Lung (tissue), 12 donors: ENCODE measurements around the gene RPS6KA4. TPM values are rescaled to one million over a fixed set of nuclear protein-coding genes. Genes with fewer than 3 reads are reported as not detected.

ENCODE experiments used
- ATAC-seq: fragments of 200-7000 bp; cut with Tn5 transposase; one replicate; pipeline ENCODE4 v1.9.1; 2020; ENCODE audit warnings: moderate number of reproducible peaks; ENCODE audit not compliant: insufficient read depth, low FRiP score
- DNase-seq, 3 donors: peaks; one replicate each; pipeline ENCODE4 v3.0.0-alpha.2; 2013 to 2017
- H3K27ac ChIP-seq, 2 donors: one replicate each; pipeline ENCODE4 v1.5.1; 2013; ENCODE audit warnings: mild to moderate bottlenecking in 2 of 2, moderate library complexity in 2 of 2, control low read depth in 1 of 2, inconsistent platforms in 1 of 2, low read depth in 1 of 2, low read length in 1 of 2
- H3K27me3 ChIP-seq, 3 donors: one replicate each; pipeline ENCODE4 v1.5.1; 2013; ENCODE audit warnings: low read length in 2 of 3; ENCODE audit not compliant: control insufficient read depth in 3 of 3, insufficient read depth in 3 of 3
- H3K36me3 ChIP-seq, 4 donors: one replicate each; pipeline ENCODE4 v1.5.1; 2013; ENCODE audit warnings: low read length in 4 of 4, mild to moderate bottlenecking in 1 of 4, moderate library complexity in 1 of 4; ENCODE audit not compliant: control insufficient read depth in 4 of 4, insufficient read depth in 4 of 4
- H3K4me1 ChIP-seq, 5 donors: one replicate each; pipeline ENCODE4 v1.5.1; 2013; ENCODE audit warnings: low read length in 5 of 5, mild to moderate bottlenecking in 2 of 5, moderate library complexity in 1 of 5; ENCODE audit not compliant: control insufficient read depth in 5 of 5, insufficient read depth in 5 of 5
- H3K4me3 ChIP-seq: one replicate; pipeline ENCODE4 v1.5.1; 2013; ENCODE audit warnings: mild to moderate bottlenecking, control low read depth, moderate library complexity
- H3K9ac ChIP-seq, 2 donors: one replicate each; pipeline ENCODE4 v1.5.1; 2013; ENCODE audit warnings: low read length in 2 of 2, control low read depth in 1 of 2; ENCODE audit not compliant: insufficient read depth in 1 of 2
- H3K9me3 ChIP-seq, 4 donors: one replicate each; pipeline ENCODE4 v1.5.1; 2013; ENCODE audit warnings: low read length in 3 of 4, mild to moderate bottlenecking in 1 of 4, moderate library complexity in 1 of 4; ENCODE audit not compliant: control insufficient read depth in 4 of 4, insufficient read depth in 3 of 4
- WGBS, 2 donors: extraction: QIAGEN DNeasy Blood & Tissue Kit; methylation state at CpG; one replicate each; pipeline ENCODE4 v1.1.7; 2013; 5-methylcytosine and 5-hydroxymethylcytosine counted together
- polyA plus RNA-seq, 2 donors: library from polyadenylated mRNA; stranded (reverse); fragments of 200-250 nt; gene quantifications; one replicate each; pipeline ENCODE4 v1.2.1, GENCODE V29; 2013
- total RNA-seq, 2 donors: library from RNA; depleted of rRNA in 1 of 2; stranded (reverse); fragments of >200 nt in 1 of 2; gene quantifications; one replicate each; pipeline ENCODE4 v1.2.1, GENCODE V29; 2014 to 2021
- TF ChIP-seq, protein P1 (sequence below): IDR thresholded peaks from 2 replicates; pipeline ENCODE4 v1.5.1; 2012; ENCODE audit warnings: mild to moderate bottlenecking; ENCODE audit errors: control extremely low read depth, extremely low read depth
- donor health status: control.
- donor health status: control.
- donor health status: Bipolar disorder and iron deficiency.
- donor health status: healthy.
- donor health status: DM: yes; HTN: yes; CAD: no.

RPS6KA4 gene
- total and polyA plus RNA-seq, 4 donors = 25.3 to 53.8 (median 35.4) TPM

DNA sequence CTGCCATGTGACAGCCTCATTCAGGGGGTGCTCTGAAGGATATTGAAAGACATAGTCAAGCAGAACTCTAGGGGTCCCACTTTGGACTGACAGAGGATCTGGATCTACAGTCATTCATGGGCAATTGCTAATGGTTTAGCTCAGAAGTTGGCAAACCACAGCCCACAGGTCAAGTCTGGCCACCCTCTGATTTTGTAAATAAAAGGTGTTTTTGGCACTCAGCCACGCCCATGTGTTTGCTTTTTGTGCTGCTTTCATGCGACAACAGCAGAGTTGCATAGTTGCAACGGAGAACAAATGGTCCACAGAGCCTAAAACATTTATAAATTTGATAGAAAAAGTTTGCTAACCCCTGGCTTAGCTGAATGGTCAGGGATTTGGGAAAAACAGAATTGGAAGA, 41.7 kb downstream of the RPS6KA4 start:
- ATAC-seq (no peak), DNase-seq (no peak)
- H3K36me3 ChIP-seq = no peaks in the 10 kb centered on the region
- no peak overlapping the region for H3K27ac ChIP-seq
- no peak overlapping the region for H3K9ac ChIP-seq
- H3K4me1 ChIP-seq = peaks cover 0 to 10% (median 5%) of the 10 kb centered on the region in 5 donors
- H3K27me3 ChIP-seq = peaks cover 0 to 2% (median 0%) of the 10 kb centered on the region in 3 donors
- 62 to 88% methylated on average over 3 of the region's 3 CpGs for WGBS, 2 donors
- TF ChIP-seq, protein P1, sequence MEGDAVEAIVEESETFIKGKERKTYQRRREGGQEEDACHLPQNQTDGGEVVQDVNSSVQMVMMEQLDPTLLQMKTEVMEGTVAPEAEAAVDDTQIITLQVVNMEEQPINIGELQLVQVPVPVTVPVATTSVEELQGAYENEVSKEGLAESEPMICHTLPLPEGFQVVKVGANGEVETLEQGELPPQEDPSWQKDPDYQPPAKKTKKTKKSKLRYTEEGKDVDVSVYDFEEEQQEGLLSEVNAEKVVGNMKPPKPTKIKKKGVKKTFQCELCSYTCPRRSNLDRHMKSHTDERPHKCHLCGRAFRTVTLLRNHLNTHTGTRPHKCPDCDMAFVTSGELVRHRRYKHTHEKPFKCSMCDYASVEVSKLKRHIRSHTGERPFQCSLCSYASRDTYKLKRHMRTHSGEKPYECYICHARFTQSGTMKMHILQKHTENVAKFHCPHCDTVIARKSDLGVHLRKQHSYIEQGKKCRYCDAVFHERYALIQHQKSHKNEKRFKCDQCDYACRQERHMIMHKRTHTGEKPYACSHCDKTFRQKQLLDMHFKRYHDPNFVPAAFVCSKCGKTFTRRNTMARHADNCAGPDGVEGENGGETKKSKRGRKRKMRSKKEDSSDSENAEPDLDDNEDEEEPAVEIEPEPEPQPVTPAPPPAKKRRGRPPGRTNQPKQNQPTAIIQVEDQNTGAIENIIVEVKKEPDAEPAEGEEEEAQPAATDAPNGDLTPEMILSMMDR = no peak
- peaks cover 0 to 4% (median 0%) of the 10 kb centered on the region in 4 donors for H3K9me3 ChIP-seq
- no peak overlapping the region for H3K4me3 ChIP-seq

DNA sequence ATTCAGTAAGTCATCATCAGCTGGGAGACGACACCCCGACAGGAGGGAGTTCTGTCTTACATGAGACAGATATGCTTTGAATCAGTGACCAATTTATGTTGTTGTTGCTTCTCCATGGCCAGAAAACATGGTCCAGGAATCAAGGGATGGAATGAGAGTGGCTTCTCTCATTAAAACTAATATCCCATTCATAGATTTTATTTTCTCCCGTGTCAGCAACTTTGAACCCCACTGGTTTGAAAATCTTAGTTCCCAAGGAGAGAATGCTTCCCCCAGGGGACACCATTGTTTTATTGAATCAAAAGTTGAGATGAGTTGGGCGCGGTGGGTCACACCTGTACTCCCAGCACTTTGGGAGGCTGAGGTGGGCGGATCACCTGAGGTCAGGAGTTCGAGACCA, 42.8 kb downstream of the RPS6KA4 start:
- H3K27me3 ChIP-seq = peaks cover 0 to 2% (median 0%) of the 10 kb centered on the region in 3 donors
- no peak for DNase-seq
- no peak for ATAC-seq
- 94% methylated on average over 7 of the region's 7 CpGs for WGBS, 2 donors
- H3K27ac ChIP-seq = no peak overlapping the region
- no peak overlapping the region for H3K9ac ChIP-seq
- H3K4me1 ChIP-seq = peaks cover 0 to 12% (median 5%) of the 10 kb centered on the region in 5 donors
- H3K36me3 ChIP-seq = no peaks in the 10 kb centered on the region
- no peak overlapping the region for H3K4me3 ChIP-seq
- peaks cover 0 to 4% (median 0%) of the 10 kb centered on the region in 4 donors for H3K9me3 ChIP-seq
- TF ChIP-seq, protein P1 = no peak

GRCh38 chr11:64403106-64403505, 44.1 kb downstream of the RPS6KA4 start:
- Histone ChIP-seq H3K9ac (no peak overlapping the region), H3K4me1 (peaks cover 0 to 13% (median 5%) of the 10 kb centered on the region in 5 donors), H3K27me3 (peaks cover 0 to 2% (median 0%) of the 10 kb centered on the region in 3 donors), H3K9me3 (peaks cover 0 to 2% (median 0%) of the 10 kb centered on the region in 4 donors), H3K4me3 (no peak overlapping the region), H3K36me3 (no peaks in the 10 kb centered on the region), H3K27ac (no peak overlapping the region)
- TF ChIP-seq, protein P1 = no peak
- no peak for DNase-seq
- ATAC-seq = no peak
- WGBS, 2 donors = 83 to 91% methylated on average over 5 of the region's 5 CpGs
